Neuron (in vitro differentiated cells): ENCODE results near the gene MYCN.

Experiments
- H2AFZ ChIP-seq: one replicate; pipeline ENCODE4 v1.6.1; 2013; ENCODE audit warnings: low read depth, mild to moderate bottlenecking, inconsistent platforms, low read length, moderate library complexity
- H3K27me3 ChIP-seq: one replicate; pipeline ENCODE4 v1.6.1; 2013; ENCODE audit warnings: low read length; ENCODE audit not compliant: insufficient read depth
- H3K36me3 ChIP-seq: one replicate; pipeline ENCODE4 v1.6.1; 2013; ENCODE audit warnings: low read length; ENCODE audit not compliant: insufficient read depth
- H3K4me1 ChIP-seq: one replicate; pipeline ENCODE4 v1.6.1; 2013; ENCODE audit warnings: low read length; ENCODE audit not compliant: insufficient read depth
- H3K4me3 ChIP-seq: 2 replicates; pipeline ENCODE4 v1.5.1; 2013; ENCODE audit warnings: mild to moderate bottlenecking, low read length, moderate library complexity
- H3K9me3 ChIP-seq: one replicate; pipeline ENCODE4 v1.6.1; 2013; ENCODE audit warnings: low read length

MYCN gene

GRCh38 chr2:15982285-15983044 is 42.1 kb downstream of the MYCN start:
- Histone ChIP-seq H2AFZ (no peak overlapping the region), H3K4me3 (no peak overlapping the region), H3K4me1 (peaks cover 57% of the 10 kb centered on the region), H3K36me3 (no peaks in the 10 kb centered on the region), H3K9me3 (no peaks in the 10 kb centered on the region), H3K27me3 (no peaks in the 10 kb centered on the region)

- no peak overlapping the region for H3K4me3 ChIP-seq
- H3K9me3 ChIP-seq: no peaks in the 10 kb centered on the region
- H3K36me3 ChIP-seq: no peaks in the 10 kb centered on the region
- H2AFZ ChIP-seq: no peak overlapping the region
- peaks cover 57% of the 10 kb centered on the region for H3K4me1 ChIP-seq
- H3K27me3 ChIP-seq: no peaks in the 10 kb centered on the region
Observed at GRCh38 chr2:15983496-15983895, 43.1 kb downstream of the MYCN start.

- no peak overlapping the region for H3K4me3 ChIP-seq
- H3K4me1 ChIP-seq: peaks cover 50% of the 10 kb centered on the region
Observed at GRCh38 chr2:15984368-15985255, 44.3 kb downstream of the MYCN start.

GRCh38 chr2:15985531-15985930 is 45.2 kb downstream of the MYCN start:
- Histone ChIP-seq H3K9me3 (no peaks in the 10 kb centered on the region), H2AFZ (no peak overlapping the region), H3K4me1 (peaks cover 49% of the 10 kb centered on the region), H3K4me3 (no peak overlapping the region), H3K27me3 (no peaks in the 10 kb centered on the region), H3K36me3 (no peaks in the 10 kb centered on the region)

More at GRCh38 chr2:15984368-15985255, 44.3 kb downstream of the MYCN start:
- no peak overlapping the region for H2AFZ ChIP-seq
- H3K9me3 ChIP-seq: no peaks in the 10 kb centered on the region
- H3K27me3 ChIP-seq: no peaks in the 10 kb centered on the region
- H3K36me3 ChIP-seq: no peaks in the 10 kb centered on the region

- Histone ChIP-seq H3K36me3 (no peaks in the 10 kb centered on the region), H2AFZ (no peak overlapping the region), H3K9me3 (no peaks in the 10 kb centered on the region), H3K4me3 (no peak overlapping the region), H3K4me1 (peaks cover 48% of the 10 kb centered on the region), H3K27me3 (no peaks in the 10 kb centered on the region)
Observed at GRCh38 chr2:15986068-15986560, 45.8 kb downstream of the MYCN start.

GRCh38 chr2:15986644-15987043 is 46.3 kb downstream of the MYCN start:
- H3K36me3 ChIP-seq: no peaks in the 10 kb centered on the region
- H3K4me1 ChIP-seq: peaks cover 47% of the 10 kb centered on the region
- no peak overlapping the region for H2AFZ ChIP-seq
- no peaks in the 10 kb centered on the region for H3K9me3 ChIP-seq
- H3K27me3 ChIP-seq: no peaks in the 10 kb centered on the region
- no peak overlapping the region for H3K4me3 ChIP-seq

- no peaks in the 10 kb centered on the region for H3K36me3 ChIP-seq
- no peak overlapping the region for H3K4me3 ChIP-seq
- no peaks in the 10 kb centered on the region for H3K27me3 ChIP-seq
Observed at GRCh38 chr2:15988733-15989132, 48.4 kb downstream of the MYCN start.

GRCh38 chr2:15989559-15989958 is 49.2 kb downstream of the MYCN start:
- H3K4me1 ChIP-seq: peaks cover 23% of the 10 kb centered on the region
- H3K9me3 ChIP-seq: no peaks in the 10 kb centered on the region
- no peak overlapping the region for H3K4me3 ChIP-seq
- no peaks in the 10 kb centered on the region for H3K27me3 ChIP-seq
- no peaks in the 10 kb centered on the region for H3K36me3 ChIP-seq
- H2AFZ ChIP-seq: no peak overlapping the region

More at GRCh38 chr2:15988733-15989132, 48.4 kb downstream of the MYCN start:
- Histone ChIP-seq H3K4me1 (peaks cover 31% of the 10 kb centered on the region), H3K9me3 (no peaks in the 10 kb centered on the region), H2AFZ (no peak overlapping the region)

GRCh38 chr2:15990151-15991101 is 50.1 kb downstream of the MYCN start:
- Histone ChIP-seq H3K4me3 (no peak overlapping the region), H3K36me3 (no peaks in the 10 kb centered on the region), H2AFZ (no peak overlapping the region), H3K4me1 (peaks cover 14% of the 10 kb centered on the region), H3K27me3 (no peaks in the 10 kb centered on the region), H3K9me3 (no peaks in the 10 kb centered on the region)

GRCh38 chr2:15991231-15991630 is 50.9 kb downstream of the MYCN start:
- Histone ChIP-seq H3K4me1 (peaks cover 6% of the 10 kb centered on the region), H3K4me3 (no peak overlapping the region), H3K9me3 (no peaks in the 10 kb centered on the region), H3K27me3 (no peaks in the 10 kb centered on the region), H2AFZ (no peak overlapping the region), H3K36me3 (no peaks in the 10 kb centered on the region)

- Histone ChIP-seq H2AFZ (no peak overlapping the region), H3K36me3 (no peaks in the 10 kb centered on the region), H3K9me3 (no peaks in the 10 kb centered on the region), H3K4me3 (no peak overlapping the region), H3K27me3 (no peaks in the 10 kb centered on the region), H3K4me1 (no peaks in the 10 kb centered on the region)
Observed at GRCh38 chr2:15992457-15993231, 52.3 kb downstream of the MYCN start.

- no peaks in the 10 kb centered on the region for H3K36me3 ChIP-seq
- no peak overlapping the region for H3K4me3 ChIP-seq
- no peak overlapping the region for H2AFZ ChIP-seq
- no peaks in the 10 kb centered on the region for H3K9me3 ChIP-seq
- H3K4me1 ChIP-seq: no peaks in the 10 kb centered on the region
- no peaks in the 10 kb centered on the region for H3K27me3 ChIP-seq
Observed at GRCh38 chr2:15993232-15993610, 52.9 kb downstream of the MYCN start.
